IPS-11a (cell line): ENCODE measurements around the gene YDJC.
"Not testable (repeated sequence)": the region's sequence is repeated elsewhere in the genome, so short reads cannot be mapped to it uniquely, and the experiment has no call there.

Experiments used
- H3K4me3 ChIP-seq: one replicate; pipeline ENCODE4 v1.5.1; 2013; ENCODE audit warnings: low read depth, low read length, control low read depth

The YDJC gene

GRCh38 chr22:21609556-21610157, 20.2 kb downstream of the YDJC start:
- not testable (repeated sequence) for H3K4me3 ChIP-seq

GRCh38 chr22:21606775-21607174, 23.0 kb downstream of the YDJC start:
- no peak overlapping the region for H3K4me3 ChIP-seq

- no peak overlapping the region for H3K4me3 ChIP-seq
These were observed 23.8 kb downstream of the YDJC start for GRCh38 chr22:21605887-21606564.

- no peak overlapping the region for H3K4me3 ChIP-seq
These were observed 25.8 kb downstream of the YDJC start for GRCh38 chr22:21603973-21604372.

GRCh38 chr22:21602579-21602978, 27.2 kb downstream of the YDJC start:
- no peak overlapping the region for H3K4me3 ChIP-seq

- no peak overlapping the region for H3K4me3 ChIP-seq
These were observed 30.5 kb downstream of the YDJC start for GRCh38 chr22:21599053-21599893.

GRCh38 chr22:21598302-21598701, 31.5 kb downstream of the YDJC start:
- H3K4me3 ChIP-seq, result no peak overlapping the region

- not testable (repeated sequence) for H3K4me3 ChIP-seq
These were observed 33.3 kb downstream of the YDJC start for GRCh38 chr22:21596356-21597135.

GRCh38 chr22:21594865-21595452, 34.9 kb downstream of the YDJC start:
- no peak overlapping the region for H3K4me3 ChIP-seq

GRCh38 chr22:21593406-21594232, 36.2 kb downstream of the YDJC start:
- H3K4me3 ChIP-seq, result no peak overlapping the region

- no peak overlapping the region for H3K4me3 ChIP-seq
These were observed 37.4 kb downstream of the YDJC start for GRCh38 chr22:21592422-21592821.

- H3K4me3 ChIP-seq, result no peak overlapping the region
These were observed 38.1 kb downstream of the YDJC start for GRCh38 chr22:21591695-21592094.

GRCh38 chr22:21590809-21591641, 38.8 kb downstream of the YDJC start:
- no peak overlapping the region for H3K4me3 ChIP-seq

GRCh38 chr22:21589396-21589795, 40.4 kb downstream of the YDJC start:
- H3K4me3 ChIP-seq, result no peak overlapping the region

GRCh38 chr22:21587803-21588611, 41.8 kb downstream of the YDJC start:
- H3K4me3 ChIP-seq, result no peak overlapping the region

- no peak overlapping the region for H3K4me3 ChIP-seq
These were observed 44.4 kb downstream of the YDJC start for GRCh38 chr22:21585389-21585788.

- no peak overlapping the region for H3K4me3 ChIP-seq
These were observed 46.8 kb downstream of the YDJC start for GRCh38 chr22:21582801-21583740.
